Ishikawa (cell line): ENCODE results near the gene TMEM107.

Experiments
- CEBPB ChIP-seq: IDR thresholded peaks from 2 replicates; pipeline ENCODE4 v1.6.1; 2012
- EGR1 ChIP-seq: IDR thresholded peaks from 2 replicates; pipeline ENCODE4 v1.6.1; 2012
- EP300 ChIP-seq: IDR thresholded peaks from 2 replicates; pipeline ENCODE4 v1.6.1; 2012; ENCODE audit warnings: borderline replicate concordance
- RAD21 ChIP-seq: IDR thresholded peaks from 2 replicates; pipeline ENCODE4 v1.6.1; 2012; ENCODE audit warnings: low read depth
- REST ChIP-seq: IDR thresholded peaks from 2 replicates; pipeline ENCODE4 v1.6.1; 2012; ENCODE audit warnings: low read depth, mild to moderate bottlenecking
- TAF1 ChIP-seq: IDR thresholded peaks from 2 replicates; pipeline ENCODE4 v1.6.1; 2012; ENCODE audit warnings: low read depth, mild to moderate bottlenecking
- TCF12 ChIP-seq: IDR thresholded peaks from 2 replicates; pipeline ENCODE4 v1.6.1; 2012; ENCODE audit warnings: low read depth
- USF1 ChIP-seq: IDR thresholded peaks from 2 replicates; pipeline ENCODE4 v1.6.1; 2012
- TF ChIP-seq, protein P1 (sequence below): IDR thresholded peaks from 2 replicates; pipeline ENCODE4 v1.6.1; 2012

DNA sequence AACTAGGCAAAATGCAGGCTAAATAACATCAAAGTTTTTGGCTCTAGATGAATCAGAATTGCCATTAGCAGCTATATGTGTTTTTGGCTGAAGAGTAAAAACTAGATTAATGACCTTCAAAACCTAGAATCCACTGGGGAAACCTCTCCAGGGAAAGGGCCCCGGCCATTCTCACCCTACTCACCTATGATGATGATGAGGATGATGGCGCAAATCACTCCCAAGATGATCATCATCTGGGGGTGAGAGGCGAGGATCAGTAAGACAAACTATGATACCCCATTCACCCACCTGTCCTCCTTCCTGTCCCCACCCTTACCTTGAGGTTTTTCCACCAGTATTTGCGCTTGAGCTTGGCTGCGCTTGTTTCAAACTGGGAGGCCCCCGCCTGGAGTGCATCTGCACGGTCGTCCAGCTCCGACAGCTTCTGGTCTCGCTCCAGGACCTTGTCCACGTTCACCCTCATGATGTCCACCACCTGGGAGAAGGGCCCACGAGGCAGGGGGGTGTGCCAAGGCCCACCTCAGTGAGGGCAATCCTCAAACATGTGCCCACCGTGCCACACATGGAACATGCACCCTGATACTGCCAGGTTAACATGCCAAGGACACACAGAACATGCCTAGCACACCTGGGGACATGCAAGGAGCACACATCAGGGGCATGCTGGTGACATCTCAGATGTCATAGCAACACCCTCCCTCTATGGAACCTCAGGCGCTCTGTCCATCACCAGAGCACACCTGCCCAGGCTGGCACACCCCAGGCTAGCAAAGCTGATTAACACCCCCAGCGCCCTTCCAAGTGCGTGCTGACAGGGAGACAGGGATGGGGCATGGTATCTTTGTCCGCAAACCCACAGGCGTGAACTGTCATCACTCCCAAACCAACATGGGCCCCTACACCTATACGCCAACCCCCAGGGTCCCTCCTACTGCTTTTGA lies 14.6 kb downstream of the TMEM107 start:
- TF ChIP-seq EGR1 = no peak
- no peak for TF ChIP-seq CEBPB
- TF ChIP-seq, protein P1, sequence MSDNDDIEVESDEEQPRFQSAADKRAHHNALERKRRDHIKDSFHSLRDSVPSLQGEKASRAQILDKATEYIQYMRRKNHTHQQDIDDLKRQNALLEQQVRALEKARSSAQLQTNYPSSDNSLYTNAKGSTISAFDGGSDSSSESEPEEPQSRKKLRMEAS = no peak
- no peak for TF ChIP-seq TAF1
- TF ChIP-seq EP300 = no peak
- TF ChIP-seq RAD21 = no peak
- TF ChIP-seq REST = no peak
- no peak for TF ChIP-seq USF1
- no peak for TF ChIP-seq TCF12
